GM21737 (cell line): ENCODE results near the gene CEP112.
"Not testable (repeated sequence)": the region's sequence is repeated elsewhere in the genome, so short reads cannot be mapped to it uniquely, and the experiment has no call there.

Source experiments
- ATAC-seq: cut with Tn5 transposase; IDR thresholded peaks from one replicate; pipeline ENCODE4 v1.9.1; 2021; ENCODE audit warnings: mild to moderate bottlenecking, moderate library complexity; ENCODE audit not compliant: unreplicated experiment

CEP112 gene

DNA sequence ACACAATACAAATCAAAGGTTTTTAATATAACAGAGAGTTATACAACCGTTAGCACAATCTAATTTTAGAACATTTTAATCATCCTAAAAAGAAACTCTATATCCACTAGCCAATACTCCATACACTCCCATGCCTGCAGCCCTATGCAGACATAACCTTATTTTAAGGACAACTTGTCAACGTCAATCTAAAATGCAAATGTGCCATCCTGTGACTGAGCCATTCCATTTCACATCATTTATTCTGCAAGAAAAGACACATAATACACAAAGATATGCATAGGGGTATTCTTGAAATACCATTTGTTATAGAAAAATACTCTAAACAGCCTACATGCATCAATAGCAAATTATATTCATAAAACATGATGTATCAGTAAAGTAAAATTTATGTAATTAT lies 106.7 kb downstream of the CEP112 start:
- ATAC-seq, result no peak

DNA sequence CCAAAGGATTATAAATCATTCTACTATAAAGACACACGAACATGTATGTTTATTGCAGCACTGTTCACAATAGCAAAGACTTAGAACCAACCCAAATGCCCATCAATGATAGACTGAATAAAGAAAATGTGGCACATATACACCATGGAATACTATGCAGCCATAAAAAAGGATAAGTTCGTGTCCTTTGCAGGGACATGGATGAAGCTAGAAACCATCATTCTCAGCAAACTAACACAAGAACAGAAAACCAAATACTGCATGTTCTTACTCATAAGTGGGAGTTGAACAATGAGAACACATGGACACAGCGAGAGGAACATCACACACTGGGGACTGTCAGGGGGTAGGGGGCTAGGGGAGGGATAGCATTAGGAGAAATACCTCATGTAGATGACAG lies 111.3 kb downstream of the CEP112 start:
- not testable (repeated sequence) for ATAC-seq

DNA sequence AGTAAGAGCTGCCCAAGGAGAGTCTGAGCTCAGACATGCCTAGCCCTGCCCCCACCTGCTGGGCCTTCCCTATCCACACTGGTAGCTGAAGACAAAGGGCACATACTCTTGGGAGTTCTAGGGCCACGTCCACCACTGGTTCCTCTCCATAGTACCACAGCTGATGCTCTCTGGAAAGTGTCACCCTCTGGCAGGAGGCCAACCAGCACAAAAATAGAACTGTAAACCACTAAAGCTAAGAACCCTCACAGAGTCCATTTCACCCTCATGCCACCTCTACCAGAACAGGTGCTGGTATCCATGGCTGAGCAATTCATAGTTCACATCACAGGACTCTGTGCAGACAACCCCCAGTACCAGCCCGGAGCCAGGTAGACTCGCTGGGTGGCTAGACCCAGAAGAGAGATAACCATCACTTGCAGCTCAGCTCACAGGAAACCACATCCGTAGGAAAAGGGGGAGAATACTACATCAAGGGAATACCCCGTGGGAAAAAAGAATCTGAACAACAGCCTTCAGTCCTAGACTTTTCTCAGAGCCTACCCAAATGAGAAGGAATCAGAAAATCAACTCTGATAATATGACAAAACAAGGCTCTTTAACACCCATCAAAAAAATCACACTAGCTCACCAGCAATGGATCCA lies 115.3 kb downstream of the CEP112 start:
- ATAC-seq, result no peak

DNA sequence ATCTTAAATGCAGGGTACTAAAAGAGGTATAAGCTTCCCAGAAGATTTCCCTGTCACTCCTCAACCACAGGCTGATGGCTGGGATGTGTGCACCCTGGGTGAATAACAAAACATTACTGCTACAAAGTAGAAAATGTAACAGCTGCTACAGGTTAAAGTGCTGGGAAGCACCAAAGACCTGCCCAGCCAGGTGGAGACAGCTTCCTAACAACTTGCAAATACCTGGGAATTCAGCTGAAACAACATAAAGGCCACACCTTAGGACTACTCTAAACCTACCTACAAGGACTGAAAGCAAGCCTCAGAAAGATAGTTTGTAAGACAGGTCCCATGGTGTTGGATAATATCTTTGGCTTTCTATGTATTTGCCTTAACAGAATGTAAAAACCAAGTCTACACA lies 118.5 kb downstream of the CEP112 start:
- ATAC-seq, result no peak

DNA sequence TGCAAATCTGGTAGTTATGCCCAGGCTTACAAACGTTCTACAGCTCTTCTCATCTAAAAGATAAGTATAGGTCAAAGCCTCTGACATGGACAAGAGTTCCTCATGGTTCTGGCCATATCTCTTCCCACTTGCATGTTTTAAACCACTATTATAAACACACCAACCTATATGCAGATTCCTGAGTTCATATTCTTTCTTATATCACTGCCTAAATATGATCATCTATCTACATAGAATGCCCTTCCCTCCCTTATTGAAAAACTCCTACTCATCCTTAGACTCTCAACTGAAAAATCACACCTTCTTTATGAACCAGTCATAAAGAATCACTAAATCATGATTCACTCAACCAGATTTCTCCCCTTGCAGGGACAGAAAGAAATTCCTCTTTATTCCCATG lies 128.2 kb downstream of the CEP112 start:
- ATAC-seq, result no peak

DNA sequence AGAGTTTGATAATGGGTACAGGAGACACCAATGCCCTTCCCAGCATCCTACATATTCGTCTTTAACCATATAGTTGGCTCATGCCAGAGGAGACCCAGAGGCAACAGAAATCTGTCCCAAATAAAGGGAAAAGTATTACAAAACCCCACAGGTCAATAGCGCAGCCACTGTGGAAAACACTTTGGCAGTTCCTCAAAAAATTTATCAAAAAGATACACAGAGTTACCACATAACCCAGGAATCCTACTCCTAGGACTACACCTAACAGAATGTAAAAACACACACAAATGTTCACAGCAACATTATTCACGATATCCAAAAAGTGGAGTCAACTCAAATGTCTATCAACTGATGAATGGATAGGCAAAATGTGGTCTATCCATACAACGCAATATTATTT lies 135.8 kb downstream of the CEP112 start:
- ATAC-seq, result no peak

DNA sequence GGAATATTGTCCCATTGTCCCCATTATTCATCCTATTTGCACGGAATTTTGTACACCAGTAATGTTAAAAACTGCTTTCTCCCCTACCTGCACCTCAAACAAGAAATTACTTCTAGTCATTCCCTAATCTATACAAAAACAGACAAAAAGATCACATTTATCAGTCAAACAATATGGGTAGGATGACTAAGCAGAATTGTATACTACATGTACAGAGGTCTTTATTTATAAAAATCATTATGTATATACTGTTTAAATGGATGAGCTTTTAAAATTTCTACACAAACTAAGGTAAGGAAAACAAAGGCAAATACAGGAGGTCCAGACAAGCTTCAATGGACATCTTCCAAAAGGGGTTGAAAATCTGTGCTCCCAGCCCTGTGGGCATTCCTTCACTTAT lies 137.7 kb downstream of the CEP112 start:
- ATAC-seq, result no peak

DNA sequence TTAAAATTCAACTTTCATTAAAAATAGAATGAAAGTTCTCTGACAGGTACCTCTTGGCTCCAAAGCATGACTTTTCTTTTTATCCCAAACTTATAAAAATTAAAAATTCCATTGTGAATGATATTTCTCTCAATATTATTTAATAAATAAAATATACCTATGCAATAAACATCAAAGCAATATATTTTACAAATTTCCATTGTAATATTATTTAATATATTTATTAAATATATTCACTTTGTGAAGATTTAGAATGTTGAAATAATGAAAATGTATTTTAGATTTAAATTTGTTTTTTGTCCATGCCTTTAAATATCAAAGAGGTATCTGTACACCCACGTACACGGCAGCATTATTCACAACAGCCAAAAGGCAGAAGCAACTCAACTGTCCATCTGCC lies 147.8 kb downstream of the CEP112 start:
- no peak for ATAC-seq

DNA sequence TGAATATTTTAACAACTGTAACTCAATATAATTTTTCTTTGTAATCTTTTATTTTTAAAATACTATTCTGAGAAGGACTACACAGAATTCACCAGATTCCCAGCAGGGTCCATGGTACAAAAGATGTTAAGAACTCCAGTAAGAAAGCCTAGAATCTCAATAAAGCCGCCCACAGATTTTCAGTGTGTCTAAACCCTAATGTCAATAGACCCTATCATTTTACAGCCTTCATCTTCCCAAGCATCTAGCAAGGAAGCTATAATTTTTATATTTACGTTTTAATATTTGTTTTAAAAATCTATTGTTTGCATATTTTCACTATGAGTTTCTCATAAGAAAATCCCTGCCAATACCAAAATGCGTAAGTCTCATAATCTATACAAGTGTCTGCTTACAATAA lies 148.5 kb downstream of the CEP112 start:
- no peak for ATAC-seq

DNA sequence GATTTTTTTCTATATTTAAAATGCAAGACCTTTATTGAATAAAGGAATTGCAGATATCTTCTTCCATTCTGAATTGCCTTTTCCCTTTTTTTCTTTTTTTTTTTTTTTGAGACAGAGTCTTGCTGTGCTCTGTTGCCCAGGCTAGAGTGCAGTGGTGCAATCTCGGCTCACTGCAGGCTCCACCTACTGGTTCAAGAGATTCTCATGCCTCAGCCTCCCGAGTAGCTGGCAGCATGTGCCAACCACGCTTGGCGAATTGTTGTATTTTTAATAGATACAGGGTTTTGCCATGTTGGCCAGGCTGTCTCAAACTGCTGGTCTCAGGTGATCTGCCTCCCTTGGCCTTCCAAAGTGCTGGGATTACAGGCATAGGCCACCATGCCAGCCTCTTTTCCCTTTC lies 151.5 kb downstream of the CEP112 start:
- no peak for ATAC-seq

DNA sequence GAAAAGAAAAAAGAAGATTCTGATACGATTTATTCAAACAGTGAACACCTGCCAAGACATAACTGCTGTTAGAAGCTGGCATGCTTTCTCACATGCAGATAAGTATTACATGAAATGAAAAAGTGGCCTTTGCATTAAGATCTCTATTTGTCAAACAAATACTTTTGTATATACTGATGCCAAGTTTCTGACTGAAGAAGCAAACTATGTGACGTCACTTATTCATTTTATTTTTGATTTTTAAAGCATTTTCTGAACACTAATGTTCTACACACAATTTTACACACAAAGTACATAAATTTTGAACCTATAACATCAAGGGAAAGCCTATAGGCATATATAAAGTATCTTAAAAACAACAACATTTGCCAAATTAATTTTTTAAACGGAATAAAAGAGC lies 153.8 kb downstream of the CEP112 start:
- no peak for ATAC-seq

DNA sequence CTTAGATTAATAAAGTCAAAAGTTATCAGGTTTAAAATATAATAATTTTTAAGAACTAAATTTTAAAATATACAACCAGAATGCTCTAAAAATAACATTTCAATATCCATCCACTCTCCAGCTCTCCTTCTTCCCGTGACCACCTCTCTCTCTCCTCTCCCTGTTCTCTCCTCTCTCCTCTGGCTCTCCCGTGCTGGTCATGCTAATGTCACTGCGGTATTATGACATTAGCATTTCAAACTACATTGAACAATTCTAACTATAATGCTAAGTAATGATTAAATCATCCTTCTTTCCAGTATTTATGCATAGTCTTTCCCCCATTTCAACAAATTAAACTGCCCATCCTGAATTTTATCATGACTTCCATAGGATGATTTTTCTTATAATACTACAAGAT lies 154.7 kb downstream of the CEP112 start:
- no peak for ATAC-seq

DNA sequence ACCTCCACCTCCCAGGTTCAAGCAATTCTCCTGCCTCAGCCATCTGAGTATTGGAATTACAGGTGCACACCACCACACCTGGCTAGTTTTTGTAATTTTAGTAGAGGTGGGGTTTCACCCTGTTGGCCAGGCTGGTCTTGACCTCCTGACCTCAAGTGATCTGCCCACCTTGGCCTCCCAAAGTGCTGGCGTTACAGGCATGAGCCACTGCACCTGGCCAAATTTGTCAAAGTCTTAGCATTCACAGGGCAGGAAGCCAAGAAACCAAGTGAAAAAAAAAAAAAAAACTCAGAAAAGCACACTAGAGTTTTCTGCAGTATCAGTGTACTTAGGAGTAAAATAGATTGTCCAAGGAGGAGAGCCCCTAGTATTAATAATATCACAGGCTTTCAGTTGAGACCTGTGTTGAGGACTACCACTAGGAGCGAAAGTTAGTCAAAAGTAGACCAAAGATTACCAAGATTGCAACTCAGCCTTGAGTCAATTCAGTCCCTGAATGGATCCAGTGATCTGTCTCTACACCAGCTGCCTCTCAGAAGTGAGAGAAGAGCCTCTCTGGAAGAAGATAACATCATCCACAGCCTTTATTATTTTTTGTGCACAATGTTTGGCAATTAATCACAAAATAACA lies 159.7 kb downstream of the CEP112 start:
- ATAC-seq, result no peak

DNA sequence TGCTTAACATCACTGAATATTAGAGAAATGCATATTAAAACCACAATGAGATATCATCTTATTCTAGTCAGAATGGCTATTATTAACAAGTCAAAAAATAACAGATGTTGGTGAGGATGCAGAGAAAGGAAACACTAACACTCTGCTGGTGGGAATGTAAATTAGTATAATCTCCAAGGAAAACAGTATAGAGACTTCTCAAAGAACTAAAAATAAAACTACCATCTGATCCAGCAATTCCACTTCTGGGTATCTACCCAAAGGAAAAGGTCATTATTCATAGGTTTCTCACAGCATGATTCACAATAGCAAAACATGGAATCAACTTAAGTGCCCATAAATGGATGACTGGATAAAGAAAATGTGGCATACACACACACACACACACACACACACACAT lies 166.4 kb downstream of the CEP112 start:
- ATAC-seq, result no peak

DNA sequence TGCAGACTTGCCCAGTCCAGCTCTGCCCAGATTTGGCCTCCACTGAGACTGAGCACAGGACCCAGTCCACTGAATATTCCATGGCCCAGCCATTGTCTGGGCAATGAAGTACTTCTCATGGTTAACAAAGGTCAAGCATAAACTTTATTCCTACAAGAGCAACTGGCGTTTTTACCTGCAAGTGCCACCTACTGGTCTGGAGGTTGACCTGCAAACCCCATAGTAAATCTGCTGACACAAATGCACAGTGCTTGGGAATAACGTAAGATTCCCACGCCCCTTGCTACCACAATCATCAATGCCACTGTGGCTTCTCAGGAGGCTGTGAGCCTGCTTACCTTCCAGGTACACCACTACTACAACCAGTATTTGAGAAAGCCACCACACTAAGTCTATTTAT lies 170.2 kb downstream of the CEP112 start:
- ATAC-seq, result no peak

DNA sequence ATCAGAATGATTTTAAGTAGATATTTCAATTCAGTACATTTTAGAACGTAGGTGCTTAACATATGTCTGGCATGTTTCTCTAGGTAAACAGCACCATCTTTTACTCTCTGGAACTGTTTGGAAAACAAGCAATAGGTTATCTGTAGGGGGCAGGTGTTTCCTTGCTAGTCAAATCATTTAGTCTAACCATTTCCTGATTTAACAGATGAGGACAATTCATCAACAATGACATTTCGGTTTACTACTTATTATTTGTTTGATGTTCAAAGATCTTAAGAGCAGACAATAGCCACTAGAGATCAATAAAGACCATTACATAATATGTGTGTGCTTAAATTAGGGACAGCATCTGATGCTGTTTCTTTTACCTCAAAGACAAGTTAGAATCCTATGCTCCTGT lies 173.1 kb downstream of the CEP112 start:
- ATAC-seq, result no peak

DNA sequence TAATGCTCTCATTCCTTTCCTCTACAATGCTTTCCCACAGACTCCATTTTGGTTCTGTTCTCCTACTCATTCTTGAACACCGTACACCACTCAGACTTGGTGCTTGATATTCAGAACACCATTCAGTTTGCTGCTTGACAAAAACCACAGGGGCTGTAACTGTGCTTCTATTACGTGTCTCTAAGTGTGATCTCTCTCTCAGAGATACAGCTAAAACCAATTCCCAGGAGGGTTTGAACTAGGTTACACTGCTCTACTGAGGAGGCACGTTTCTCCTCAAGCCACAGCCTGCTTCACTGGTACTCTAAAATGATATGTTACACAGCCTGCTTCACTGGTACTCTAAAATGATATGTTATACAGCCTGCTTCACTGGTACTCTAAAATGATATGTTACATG lies 175.7 kb downstream of the CEP112 start:
- no peak for ATAC-seq

DNA sequence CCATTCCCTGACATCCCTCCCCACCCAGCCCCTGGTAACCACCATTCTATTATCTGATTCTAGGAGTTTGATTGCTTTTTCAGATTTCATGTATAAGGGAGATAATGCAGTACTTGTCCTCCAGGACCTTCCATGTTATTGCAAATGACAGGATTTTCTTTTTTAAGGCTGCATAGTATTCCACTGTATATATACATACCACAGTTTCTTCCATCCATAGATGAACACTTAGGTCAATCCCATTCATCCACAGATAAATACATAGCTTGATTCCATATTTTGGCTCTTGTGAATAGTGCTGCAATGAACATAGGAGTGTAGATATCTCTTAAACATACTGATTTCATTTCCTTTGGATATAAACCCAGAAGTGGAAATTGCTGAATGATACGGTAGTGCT lies 183.3 kb downstream of the CEP112 start:
- no peak for ATAC-seq

DNA sequence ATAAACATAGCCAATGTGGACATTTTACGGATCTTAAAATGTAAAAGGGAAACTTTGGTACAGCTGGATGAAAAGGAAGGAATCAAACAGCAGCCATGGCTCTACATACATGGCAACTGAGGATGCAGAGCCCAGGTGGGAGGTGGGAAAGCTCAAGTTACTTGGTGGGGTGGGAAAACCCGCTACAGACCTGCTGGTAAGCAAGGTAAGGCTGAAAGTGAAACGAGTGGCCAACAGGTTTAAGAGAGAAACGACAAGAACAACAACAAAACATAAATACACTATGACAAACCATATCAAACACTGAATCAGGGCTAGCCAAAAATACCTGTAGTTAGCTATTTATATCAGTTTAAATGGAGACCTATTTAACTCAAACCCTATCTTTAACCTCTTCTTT lies 185.3 kb downstream of the CEP112 start:
- no peak for ATAC-seq

DNA sequence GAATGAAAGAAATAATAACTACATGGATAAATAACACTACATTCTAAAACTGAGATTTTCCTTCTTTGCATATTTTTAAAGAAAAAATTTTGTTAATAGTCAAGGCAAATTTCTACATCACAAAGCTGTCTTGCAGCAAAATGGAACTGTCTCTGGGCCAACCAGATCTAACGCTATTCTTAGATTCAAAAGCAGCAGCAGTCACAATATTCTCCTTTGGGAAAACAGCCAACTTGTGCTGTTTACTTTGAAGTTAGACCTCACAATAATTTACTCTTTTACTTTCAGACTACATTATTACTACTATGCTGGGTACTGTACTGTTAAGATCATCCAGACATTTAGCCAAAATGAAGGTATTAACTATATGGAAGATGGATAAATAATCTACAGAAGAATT lies 189.1 kb downstream of the CEP112 start:
- no peak for ATAC-seq

DNA sequence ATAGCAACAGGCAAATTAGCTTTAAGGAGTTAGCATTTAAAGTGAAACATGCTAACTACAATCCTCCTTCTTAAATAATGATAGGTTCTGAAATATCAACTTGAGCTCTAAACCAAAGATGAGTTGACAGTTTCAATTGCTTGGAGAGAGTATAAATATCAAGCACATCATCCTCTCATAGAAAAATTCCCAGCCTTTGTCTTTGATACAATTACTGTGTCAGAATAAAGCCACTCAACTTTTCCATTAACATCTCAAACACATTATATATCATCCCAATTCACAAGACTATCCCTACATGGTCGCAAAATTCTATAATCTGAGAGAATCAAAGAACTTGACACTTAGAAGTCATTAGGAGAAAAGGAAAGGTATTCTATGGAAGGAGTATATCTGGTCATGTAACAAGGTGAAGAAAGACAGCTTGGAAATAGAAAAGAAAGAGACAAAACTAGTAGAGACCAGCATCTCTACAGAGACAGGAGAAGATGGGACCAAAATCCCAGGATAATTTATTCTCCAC lies 189.8 kb downstream of the CEP112 start:
- no peak for ATAC-seq

DNA sequence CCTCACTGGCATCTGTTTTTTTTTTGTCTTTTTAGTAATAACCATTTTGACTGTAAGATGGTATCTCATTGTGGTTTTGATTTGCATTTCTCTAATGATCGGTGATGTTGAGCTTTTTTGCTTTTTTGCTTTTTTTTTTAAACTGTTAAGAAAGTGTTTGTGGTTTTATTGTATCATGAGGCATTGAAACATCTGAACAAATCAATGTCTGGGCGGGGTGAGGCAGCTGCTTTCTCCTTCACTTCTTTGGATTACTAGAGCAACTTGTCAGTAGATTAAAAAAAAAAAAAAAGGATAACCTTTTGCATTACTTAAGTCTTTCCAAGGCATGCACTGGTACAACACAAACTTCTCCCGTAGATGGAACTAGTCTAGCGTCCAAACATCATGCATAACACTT lies 191.7 kb downstream of the CEP112 start:
- no peak for ATAC-seq

DNA sequence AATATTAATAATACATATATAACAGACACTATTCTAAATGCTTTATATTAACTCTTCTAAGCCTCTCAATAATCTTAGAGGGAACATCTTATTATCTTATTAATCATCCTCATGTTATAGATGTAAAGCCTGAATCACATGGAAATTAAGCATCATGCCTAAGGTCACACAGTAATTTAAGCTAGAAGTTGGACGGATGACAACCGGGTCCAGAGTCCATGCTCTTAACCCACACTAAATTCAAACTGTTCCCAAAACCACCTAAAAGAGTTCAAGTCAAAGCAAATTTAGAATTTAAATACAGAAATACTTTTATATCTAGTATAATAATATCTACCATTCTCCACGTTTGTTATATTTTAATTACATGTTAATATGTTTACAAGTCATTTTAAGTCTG lies 193.3 kb downstream of the CEP112 start:
- ATAC-seq, result no peak
